Smooth muscle cell (in vitro differentiated cells): ENCODE measurements around the gene CLIC1. TPM values are rescaled to one million over a fixed set of nuclear protein-coding genes. Genes with fewer than 3 reads are reported as not detected.

Experiments
- DNase-seq: peaks from one replicate; lab custom pipeline; 2025; ENCODE audit not compliant: unreplicated experiment; lab: John Stamatoyannopoulos, UW
- H2AFZ ChIP-seq: fragments of 200-600 bp; sonication (generic); 2 replicates; pipeline ENCODE4 v1.6.0; 2016; ENCODE audit warnings: antibody characterized with exemption, low read depth, mild to moderate bottlenecking
- H3F3A ChIP-seq: fragments of 200-600 bp; sonication (generic); 2 replicates; pipeline ENCODE4 v1.6.0; 2017; ENCODE audit warnings: antibody characterized with exemption, low read depth
- H3K27ac ChIP-seq: fragments of 200-600 bp; sonication (generic); 2 replicates; pipeline ENCODE4 v1.5.1; 2016; ENCODE audit warnings: low read depth, mild to moderate bottlenecking
- H3K27me3 ChIP-seq: fragments of 200-600 bp; sonication (generic); 2 replicates; pipeline ENCODE4 v1.6.1; 2016; ENCODE audit warnings: low read depth, mild to moderate bottlenecking
- H3K36me3 ChIP-seq: fragments of 200-600 bp; sonication (generic); 2 replicates; pipeline ENCODE4 v1.5.1; 2016; ENCODE audit warnings: low read depth
- H3K4me1 ChIP-seq: fragments of 200-600 bp; sonication (generic); 2 replicates; pipeline ENCODE4 v1.5.1; 2016; ENCODE audit warnings: low read depth
- H3K4me2 ChIP-seq: fragments of 200-600 bp; sonication (generic); 2 replicates; pipeline ENCODE4 v1.6.0; 2016; ENCODE audit warnings: mild to moderate bottlenecking
- H3K4me3 ChIP-seq: fragments of 200-600 bp; sonication (generic); 2 replicates; pipeline ENCODE4 v1.5.1; 2016; ENCODE audit warnings: mild to moderate bottlenecking
- H3K79me2 ChIP-seq: fragments of 200-600 bp; sonication (generic); 2 replicates; pipeline ENCODE4 v1.6.0; 2016; ENCODE audit warnings: low read depth, mild to moderate bottlenecking
- H3K9ac ChIP-seq: fragments of 200-600 bp; sonication (generic); 2 replicates; pipeline ENCODE4 v1.6.0; 2016; ENCODE audit warnings: low read depth
- H3K9me3 ChIP-seq: fragments of 200-600 bp; sonication (generic); replicated peaks from 2 replicates; pipeline ENCODE4 v1.5.1; 2016; ENCODE audit warnings: low read depth
- H4K20me1 ChIP-seq: fragments of 200-600 bp; sonication (generic); 2 replicates; pipeline ENCODE4 v1.6.0; 2016; ENCODE audit warnings: low read depth
- CTCF ChIP-seq: fragments of 200-600 bp; sonication (generic); IDR thresholded peaks from 2 replicates; pipeline ENCODE4 v1.5.1; 2017; ENCODE audit warnings: borderline replicate concordance, mild to moderate bottlenecking, antibody characterized with exemption; ENCODE audit not compliant: insufficient read depth, poor library complexity, severe bottlenecking
- WGBS: methylation state at CpG from one replicate; pipeline ENCODE4 v1.1.7; 2016; ENCODE audit warnings: low lambda C conversion rate; 5-methylcytosine and 5-hydroxymethylcytosine counted together
- polyA plus RNA-seq: library from polyadenylated mRNA; unstranded; fragments of >200 nt; fragmentation: Nextera tagmentation; extraction: Ambion mirVana; gene quantifications from 2 replicates; pipeline ENCODE4 v1.2.1, GENCODE V29; 2016
- total RNA-seq: library from RNA; depleted of rRNA; stranded (reverse); fragments of >200 nt; gene quantifications from 2 replicates; pipeline ENCODE4 v1.2.3, GENCODE V29; 2014

CLIC1 gene
- total and polyA plus RNA-seq, 2 experiments from 2014 or later: 417 to 628 TPM

- H3K36me3 ChIP-seq: no peaks in the 10 kb centered on the region
Observed at GRCh38 chr6:31779908-31780307, 43.6 kb upstream of the CLIC1 start.

GRCh38 chr6:31778999-31779885, 42.9 kb upstream of the CLIC1 start:
- H3K9ac ChIP-seq: no peak overlapping the region
- DNase-seq: no peak
- H3K79me2 ChIP-seq: no peaks in the 10 kb centered on the region
- H3K9me3 ChIP-seq: no peaks in the 10 kb centered on the region
- no peak overlapping the region for H2AFZ ChIP-seq
- H3K4me2 ChIP-seq: no peak overlapping the region
- H3K27me3 ChIP-seq: no peaks in the 10 kb centered on the region
- H4K20me1 ChIP-seq: no peaks in the 10 kb centered on the region
- H3K4me3 ChIP-seq: no peak overlapping the region
- 97% methylated on average over 40 of the region's 43 CpGs for WGBS
- no peaks in the 10 kb centered on the region for H3K36me3 ChIP-seq
- no peak overlapping the region for H3K27ac ChIP-seq
- H3K4me1 ChIP-seq: peaks cover 8% of the 10 kb centered on the region
- H3F3A ChIP-seq: peaks cover 11% of the 10 kb centered on the region
- no peak for TF ChIP-seq CTCF

More at GRCh38 chr6:31779908-31780307, 43.6 kb upstream of the CLIC1 start:
- H2AFZ ChIP-seq: no peak overlapping the region
- H3K4me3 ChIP-seq: no peak overlapping the region
- no peak overlapping the region for H3K27ac ChIP-seq
- no peaks in the 10 kb centered on the region for H3K79me2 ChIP-seq
- no peaks in the 10 kb centered on the region for H3K27me3 ChIP-seq
- peaks cover 8% of the 10 kb centered on the region for H3K4me1 ChIP-seq
- no peak for DNase-seq
- no peak overlapping the region for H3K9ac ChIP-seq
- peaks cover 11% of the 10 kb centered on the region for H3F3A ChIP-seq
- WGBS: over 99% methylated on average over 10 of the region's 10 CpGs
- no peak overlapping the region for H3K4me2 ChIP-seq
- no peaks in the 10 kb centered on the region for H3K9me3 ChIP-seq
- H4K20me1 ChIP-seq: no peaks in the 10 kb centered on the region
- TF ChIP-seq CTCF: no peak

- Histone ChIP-seq H3K4me2 (no peak overlapping the region), H3K9ac (no peak overlapping the region), H3K36me3 (no peaks in the 10 kb centered on the region), H2AFZ (no peak overlapping the region), H3K79me2 (no peaks in the 10 kb centered on the region), H3K4me3 (no peak overlapping the region), H3K9me3 (no peaks in the 10 kb centered on the region), H3F3A (peaks cover 11% of the 10 kb centered on the region), H3K27ac (no peak overlapping the region), H3K4me1 (peaks cover 8% of the 10 kb centered on the region), H3K27me3 (no peaks in the 10 kb centered on the region), H4K20me1 (no peaks in the 10 kb centered on the region)
- WGBS: 98% methylated on average over 5 of the region's 5 CpGs
- no peak for DNase-seq
- TF ChIP-seq CTCF: no peak
Observed at GRCh38 chr6:31778193-31778592, 41.9 kb upstream of the CLIC1 start.

- no peaks in the 10 kb centered on the region for H3K79me2 ChIP-seq
- no peaks in the 10 kb centered on the region for H3K36me3 ChIP-seq
- no peaks in the 10 kb centered on the region for H3K9me3 ChIP-seq
- H3K4me2 ChIP-seq: no peak overlapping the region
- no peak for DNase-seq
- no peak overlapping the region for H2AFZ ChIP-seq
- peaks cover 8% of the 10 kb centered on the region for H3K4me1 ChIP-seq
- peak overlapping the region; percentile 61 for H3K27ac ChIP-seq
- 96% methylated on average over 3 of the region's 5 CpGs for WGBS
- no peak overlapping the region for H3K9ac ChIP-seq
- peaks cover 11% of the 10 kb centered on the region for H3F3A ChIP-seq
- no peaks in the 10 kb centered on the region for H3K27me3 ChIP-seq
- no peaks in the 10 kb centered on the region for H4K20me1 ChIP-seq
- H3K4me3 ChIP-seq: no peak overlapping the region
- no peak for TF ChIP-seq CTCF
Observed at GRCh38 chr6:31777667-31778050, 41.3 kb upstream of the CLIC1 start.
